Sigmoid colon (tissue), 4 donors: ENCODE results near the gene CHURC1.

Experiments used
- POLR2A ChIP-seq, 2 donors: fragments of 450-650 bp; IDR thresholded peaks; one replicate each; pipeline ENCODE4 v1.6.1; 2016; ENCODE audit warnings: antibody characterized with exemption in 2 of 2, mild to moderate bottlenecking in 2 of 2, moderate library complexity in 2 of 2
- POLR2AphosphoS5 ChIP-seq, 4 donors: sonication (generic); formaldehyde crosslinking; IDR thresholded peaks; one replicate each; pipeline ENCODE4 v1.6.1; 2017; ENCODE audit warnings: antibody characterized with exemption in 4 of 4
- TF ChIP-seq, protein P1 (sequence below), 4 experiments: fragments of 450-650 bp in 3 of 4; fragments of 200-600 bp in 1 of 4; IDR thresholded peaks; one replicate each; pipeline ENCODE4 v1.5.1; 2016 to 2019; ENCODE audit warnings: antibody characterized with exemption in 4 of 4, mild to moderate bottlenecking in 3 of 4, moderate library complexity in 2 of 4

DNA sequence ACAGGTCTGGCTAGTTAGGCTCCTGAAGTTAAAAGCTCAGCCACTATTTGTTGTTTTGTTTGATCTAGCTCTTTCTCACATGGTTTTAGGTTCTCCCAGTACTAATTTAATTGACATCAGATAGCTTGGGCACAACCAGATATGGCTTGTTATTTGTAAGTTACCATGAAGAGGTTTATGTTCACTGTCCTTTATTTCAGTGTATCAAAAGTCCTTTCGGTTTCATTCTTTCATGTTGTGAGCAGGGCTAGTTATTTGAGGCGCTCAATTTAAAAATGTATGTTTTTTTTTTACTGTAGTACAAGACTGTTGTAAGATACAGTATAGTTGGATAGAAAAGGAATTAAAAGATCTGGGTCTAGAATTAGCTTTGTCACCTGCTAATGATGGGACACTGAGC lies 21.3 kb downstream of the CHURC1 start:
- TF ChIP-seq, protein P1, sequence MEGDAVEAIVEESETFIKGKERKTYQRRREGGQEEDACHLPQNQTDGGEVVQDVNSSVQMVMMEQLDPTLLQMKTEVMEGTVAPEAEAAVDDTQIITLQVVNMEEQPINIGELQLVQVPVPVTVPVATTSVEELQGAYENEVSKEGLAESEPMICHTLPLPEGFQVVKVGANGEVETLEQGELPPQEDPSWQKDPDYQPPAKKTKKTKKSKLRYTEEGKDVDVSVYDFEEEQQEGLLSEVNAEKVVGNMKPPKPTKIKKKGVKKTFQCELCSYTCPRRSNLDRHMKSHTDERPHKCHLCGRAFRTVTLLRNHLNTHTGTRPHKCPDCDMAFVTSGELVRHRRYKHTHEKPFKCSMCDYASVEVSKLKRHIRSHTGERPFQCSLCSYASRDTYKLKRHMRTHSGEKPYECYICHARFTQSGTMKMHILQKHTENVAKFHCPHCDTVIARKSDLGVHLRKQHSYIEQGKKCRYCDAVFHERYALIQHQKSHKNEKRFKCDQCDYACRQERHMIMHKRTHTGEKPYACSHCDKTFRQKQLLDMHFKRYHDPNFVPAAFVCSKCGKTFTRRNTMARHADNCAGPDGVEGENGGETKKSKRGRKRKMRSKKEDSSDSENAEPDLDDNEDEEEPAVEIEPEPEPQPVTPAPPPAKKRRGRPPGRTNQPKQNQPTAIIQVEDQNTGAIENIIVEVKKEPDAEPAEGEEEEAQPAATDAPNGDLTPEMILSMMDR (IDR thresholded peaks at IDR 0.05) = no peak
- TF ChIP-seq POLR2A (IDR thresholded peaks at IDR 0.05) (no peak), POLR2AphosphoS5 (IDR thresholded peaks at IDR 0.05) (no peak)
